H9 (cell line): ENCODE measurements around the gene OLFM1. TPM values are rescaled to one million over a fixed set of nuclear protein-coding genes. Genes with fewer than 3 reads are reported as not detected.

Experiments
- DNase-seq: peaks from one replicate; pipeline ENCODE4 v3.0.0-alpha.2; 2017
- H2AFZ ChIP-seq: one replicate; pipeline ENCODE4 v1.6.1; 2013; ENCODE audit warnings: mild to moderate bottlenecking, low read length, control low read depth, moderate library complexity
- H2AK5ac ChIP-seq: 2 replicates; pipeline ENCODE4 v1.6.1; 2013; ENCODE audit warnings: low read length, control low read depth, mixed read lengths; ENCODE audit not compliant: insufficient read length
- H2BK120ac ChIP-seq: one replicate; pipeline ENCODE4 v1.6.1; 2013; ENCODE audit warnings: low read depth, mild to moderate bottlenecking, low read length, control low read depth, inconsistent platforms; ENCODE audit not compliant: poor library complexity, severe bottlenecking
- H2BK12ac ChIP-seq: 2 replicates; pipeline ENCODE4 v1.6.1; 2013; ENCODE audit warnings: low read length, control low read depth, mixed read lengths, low read depth; ENCODE audit not compliant: insufficient read length
- H2BK15ac ChIP-seq: 2 replicates; pipeline ENCODE4 v1.6.1; 2013; ENCODE audit warnings: low read depth, low read length, control low read depth
- H2BK20ac ChIP-seq: one replicate; pipeline ENCODE4 v1.6.1; 2013; ENCODE audit warnings: low read depth, mild to moderate bottlenecking, low read length, control low read depth, inconsistent platforms; ENCODE audit not compliant: poor library complexity, severe bottlenecking
- H2BK5ac ChIP-seq: 2 replicates; pipeline ENCODE4 v1.6.1; 2013; ENCODE audit warnings: low read length, control low read depth, mixed read lengths; ENCODE audit not compliant: insufficient read length
- H3K14ac ChIP-seq: 2 replicates; pipeline ENCODE4 v1.6.1; 2013; ENCODE audit warnings: low read length, control low read depth; ENCODE audit not compliant: insufficient read depth
- H3K18ac ChIP-seq: 2 replicates; pipeline ENCODE4 v1.6.1; 2013; ENCODE audit warnings: low read depth, mild to moderate bottlenecking, mixed read lengths, low read length, control low read depth; ENCODE audit not compliant: insufficient read length
- H3K23ac ChIP-seq: 2 replicates; pipeline ENCODE4 v1.6.1; 2013; ENCODE audit warnings: low read length, control low read depth, mixed read lengths, low read depth; ENCODE audit not compliant: insufficient read length
- H3K23me2 ChIP-seq: 2 replicates; pipeline ENCODE4 v1.6.1; 2013; ENCODE audit warnings: low read depth, mild to moderate bottlenecking, mixed read lengths, low read length, control low read depth; ENCODE audit not compliant: insufficient read length, poor library complexity, severe bottlenecking
- H3K27ac ChIP-seq: 2 replicates; pipeline ENCODE4 v1.5.1; 2013; ENCODE audit warnings: low read length, control low read depth, mixed read lengths, low read depth; ENCODE audit not compliant: insufficient read length
- H3K27me3 ChIP-seq: 2 replicates; pipeline ENCODE4 v1.6.1; 2013; ENCODE audit warnings: low read length, control low read depth, inconsistent platforms; ENCODE audit not compliant: insufficient read depth
- H3K4ac ChIP-seq: 2 replicates; pipeline ENCODE4 v1.6.1; 2013; ENCODE audit warnings: low read depth, mild to moderate bottlenecking, control low read depth, inconsistent platforms, low read length, moderate library complexity
- H3K4me1 ChIP-seq: 2 replicates; pipeline ENCODE4 v1.6.1; 2013; ENCODE audit warnings: low read length, control low read depth, inconsistent platforms; ENCODE audit not compliant: insufficient read depth
- H3K4me2 ChIP-seq: 2 replicates; pipeline ENCODE4 v1.6.1; 2013; ENCODE audit warnings: low read length, control low read depth, mixed read lengths; ENCODE audit not compliant: insufficient read length, insufficient read depth
- H3K56ac ChIP-seq: 2 replicates; pipeline ENCODE4 v1.6.1; 2013; ENCODE audit warnings: low read depth, mild to moderate bottlenecking, mixed read lengths, low read length, control low read depth; ENCODE audit not compliant: insufficient read length
- H3K79me1 ChIP-seq: 2 replicates; pipeline ENCODE4 v1.6.1; 2013; ENCODE audit warnings: low read depth, mild to moderate bottlenecking, moderate library complexity, low read length, control low read depth, inconsistent platforms; ENCODE audit not compliant: insufficient read depth, poor library complexity, severe bottlenecking
- H3K79me2 ChIP-seq: 2 replicates; pipeline ENCODE4 v1.6.1; 2013; ENCODE audit warnings: low read length, control low read depth, inconsistent platforms; ENCODE audit not compliant: insufficient read depth
- H3K9ac ChIP-seq: 2 replicates; pipeline ENCODE4 v1.6.1; 2013; ENCODE audit warnings: low read length, control low read depth, mixed read lengths; ENCODE audit not compliant: insufficient read length; ENCODE audit errors: extremely low read depth
- H3K9me3 ChIP-seq: one replicate; pipeline ENCODE4 v1.6.1; 2013; ENCODE audit warnings: low read depth, low read length, inconsistent platforms; ENCODE audit not compliant: control insufficient read depth
- H3T11ph ChIP-seq: one replicate; pipeline ENCODE4 v1.6.1; 2013; ENCODE audit warnings: mild to moderate bottlenecking, low read length, control low read depth, inconsistent platforms
- H4K20me1 ChIP-seq: one replicate; pipeline ENCODE4 v1.6.1; 2013; ENCODE audit not compliant: control insufficient read depth, insufficient read length, insufficient read depth
- H4K5ac ChIP-seq: 2 replicates; pipeline ENCODE4 v1.6.1; 2013; ENCODE audit warnings: low read depth, mild to moderate bottlenecking, mixed read lengths, low read length, control low read depth; ENCODE audit not compliant: insufficient read length
- H4K8ac ChIP-seq: replicated peaks from 2 replicates; pipeline ENCODE4 v1.6.1; 2013; ENCODE audit warnings: low read length, control low read depth, mixed read lengths, low read depth; ENCODE audit not compliant: insufficient read length
- H4K91ac ChIP-seq: 2 replicates; pipeline ENCODE4 v1.6.1; 2013; ENCODE audit warnings: low read depth, mild to moderate bottlenecking, moderate library complexity, mixed read lengths, low read length, control low read depth; ENCODE audit not compliant: insufficient read length
- H3K27ac Mint-ChIP-seq, 3 experiments: 2 replicates in 2 of 3; 3 replicates in 1 of 3; pipeline ENCODE4 v1.8.0; 2020 to 2021; ENCODE audit warnings: mixed read lengths in 3 of 3, mild to moderate bottlenecking in 1 of 3, moderate library complexity in 1 of 3
- H3K27me3 Mint-ChIP-seq: 2 replicates; pipeline ENCODE4 v1.8.0; 2021; ENCODE audit warnings: low read depth, mild to moderate bottlenecking, moderate library complexity, mixed read lengths
- H3K36me3 Mint-ChIP-seq, 3 experiments: 2 replicates in 2 of 3; 3 replicates in 1 of 3; pipeline ENCODE4 v1.8.0; 2020 to 2021; ENCODE audit warnings: low read depth in 3 of 3, mixed read lengths in 3 of 3; ENCODE audit not compliant: insufficient read depth in 1 of 3
- H3K4me1 Mint-ChIP-seq, 2 experiments: 2 replicates each; pipeline ENCODE4 v1.8.0; 2020; ENCODE audit warnings: mixed read lengths in 2 of 2
- H3K4me3 Mint-ChIP-seq, 2 experiments: 2 replicates in 1 of 2; 3 replicates in 1 of 2; pipeline ENCODE4 v1.8.0; 2020 to 2021; ENCODE audit warnings: mild to moderate bottlenecking in 2 of 2, mixed read lengths in 2 of 2, moderate library complexity in 1 of 2
- H3K9me3 Mint-ChIP-seq, 2 experiments: 2 replicates in 1 of 2; 3 replicates in 1 of 2; pipeline ENCODE4 v1.8.0; 2020; ENCODE audit warnings: mild to moderate bottlenecking in 2 of 2, mixed read lengths in 2 of 2, moderate library complexity in 1 of 2
- CTCF ChIP-seq: fragments of 200-600 bp; sonication (generic); conservative IDR thresholded peaks from 3 replicates; pipeline ENCODE4 v1.8.0; 2021; ENCODE audit warnings: antibody characterized with exemption, mild to moderate bottlenecking
- WGBS: extraction: QIAGEN DNeasy Blood & Tissue Kit; methylation state at CpG from one replicate; pipeline ENCODE4 v1.1.7; 2013; ENCODE audit warnings: missing lambda C conversion rate, low lambda C conversion rate, mixed read lengths; ENCODE audit not compliant: insufficient read length; ENCODE audit errors: extremely low coverage; 5-methylcytosine and 5-hydroxymethylcytosine counted together
- total RNA-seq: library from RNA; stranded (reverse); gene quantifications from 2 replicates; pipeline ENCODE4 v1.2.1, GENCODE V29; 2021

Gene OLFM1
- total RNA-seq, 1 experiment from 2014 or later, result 34.1 TPM

- Histone ChIP-seq H4K91ac (no peak overlapping the region), H2BK20ac (no peak overlapping the region), H4K20me1 (no peaks in the 10 kb centered on the region), H2BK5ac (no peak overlapping the region), H3K23me2 (no peaks in the 10 kb centered on the region), H3K27ac (no peak overlapping the region), H3K4me1 (no peaks in the 10 kb centered on the region), H3K79me1 (no peaks in the 10 kb centered on the region), H2BK15ac (no peak overlapping the region), H3K79me2 (no peaks in the 10 kb centered on the region), H3K56ac (no peak overlapping the region), H3T11ph (no peak overlapping the region), H4K8ac (no peak overlapping the region), H4K5ac (no peak overlapping the region), H3K14ac (no peak overlapping the region), H3K27me3 (no peaks in the 10 kb centered on the region), H3K4ac (no peak overlapping the region), H2AFZ (no peak overlapping the region), H2BK12ac (no peak overlapping the region), H2AK5ac (no peak overlapping the region), H3K4me2 (no peak overlapping the region), H3K18ac (no peak overlapping the region), H3K9me3 (no peaks in the 10 kb centered on the region), H2BK120ac (no peak overlapping the region), H3K9ac (no peak overlapping the region), H3K23ac (no peak overlapping the region)
- no CpG with 5 or more reads among the region's 18 CpGs for WGBS
- Mint-ChIP-seq H3K36me3 (peaks cover 0 to 1% (median 0%) of the 10 kb centered on the region in 3 experiments; a peak in 2 of 7 replicates), H3K4me3 (no peak overlapping the region), H3K4me1 (peaks cover 19 to 23% of the 10 kb centered on the region in 2 experiments), H3K27ac (no peak overlapping the region; a peak in 1 of 7 replicates), H3K9me3 (no peaks in the 10 kb centered on the region; a peak in 3 of 5 replicates), H3K27me3 (peaks cover 47% of the 10 kb centered on the region)
- no peak for TF ChIP-seq CTCF
- no peak for DNase-seq
These were observed 77.7 kb downstream of the OLFM1 start for GRCh38 chr9:135165003-135165711.
